Measurements from ENCODE around the gene LYPD4.

The LYPD4 gene

GRCh38 chr19:41872775-41873647, 28.5 kb upstream of the LYPD4 start:
- DNase-seq (ENCODE audit: low read depth): peak; percentile 58

GRCh38 chr19:41872384-41872774, 27.9 kb upstream of the LYPD4 start:
- DNase-seq (ENCODE audit: low read depth): no peak

- no peak for DNase-seq (ENCODE audit: low read depth)
Observed at GRCh38 chr19:41871573-41872383, 27.3 kb upstream of the LYPD4 start.

DNA sequence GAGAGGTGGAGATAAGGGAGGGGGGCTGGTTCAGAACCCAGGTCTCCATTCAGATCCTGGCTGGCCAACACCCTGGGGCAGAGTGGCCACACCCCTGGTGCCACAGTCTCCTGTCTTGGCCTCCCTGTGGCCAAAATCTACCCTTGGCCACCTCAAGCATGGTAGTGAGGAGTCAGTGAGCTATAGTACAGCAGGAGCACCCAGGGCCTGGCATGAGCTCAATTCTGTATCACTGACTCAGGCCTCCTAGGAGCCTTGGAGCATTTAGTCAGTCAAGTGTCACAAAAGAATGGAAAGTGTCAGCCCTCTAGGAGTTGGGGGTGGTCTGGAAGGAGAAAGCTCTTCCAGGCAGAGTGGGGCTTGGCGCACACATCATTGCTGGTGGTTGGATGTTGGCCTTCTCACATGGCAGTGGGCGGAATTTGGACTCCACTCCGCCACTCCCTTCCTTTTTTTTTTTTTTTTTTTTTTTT, 26.0 kb upstream of the LYPD4 start:
- peak; percentile 37 for DNase-seq (ENCODE audit: low read depth)

- DNase-seq (ENCODE audit: low read depth): no peak
Observed at GRCh38 chr19:41869374-41869955, 25.0 kb upstream of the LYPD4 start.

DNA sequence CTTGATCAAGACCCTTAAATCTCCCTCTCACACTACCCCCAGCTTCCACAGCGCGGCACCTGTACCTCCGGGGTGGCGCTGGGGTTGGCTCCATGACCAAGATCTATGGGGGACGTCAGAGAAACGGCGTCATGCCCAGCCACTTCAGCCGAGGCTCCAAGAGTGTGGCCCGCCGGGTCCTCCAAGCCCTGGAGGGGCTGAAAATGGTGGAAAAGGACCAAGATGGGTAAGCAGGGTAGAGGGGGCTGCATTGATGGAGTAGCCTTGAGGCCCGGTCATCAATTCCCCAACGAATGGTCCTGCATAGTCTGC, 24.5 kb upstream of the LYPD4 start:
- no peak for DNase-seq (ENCODE audit: low read depth)

- DNase-seq (ENCODE audit: low read depth): no peak
Observed at GRCh38 chr19:41868120-41868988, 23.9 kb upstream of the LYPD4 start.

DNA sequence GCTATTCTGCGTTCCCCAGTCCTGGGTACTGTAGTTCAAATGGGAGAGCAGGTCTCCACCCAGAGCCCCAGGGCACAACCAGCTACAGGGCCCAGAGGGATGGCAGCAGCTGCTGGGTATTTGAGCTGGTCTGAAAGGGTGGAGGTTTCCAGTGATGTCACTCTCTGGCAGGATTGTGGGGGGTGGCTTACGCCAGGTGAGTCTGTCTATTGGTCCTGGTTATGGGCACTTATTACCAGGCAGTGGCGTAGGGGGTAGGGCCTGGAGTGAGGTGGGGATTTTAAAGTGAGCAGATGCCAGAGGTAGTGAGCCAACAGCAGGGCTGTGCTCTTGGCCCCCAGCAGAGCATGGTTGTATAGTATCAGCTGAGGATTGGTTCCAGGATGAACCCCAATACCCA, 21.8 kb upstream of the LYPD4 start:
- DNase-seq (ENCODE audit: low read depth): no peak

DNA sequence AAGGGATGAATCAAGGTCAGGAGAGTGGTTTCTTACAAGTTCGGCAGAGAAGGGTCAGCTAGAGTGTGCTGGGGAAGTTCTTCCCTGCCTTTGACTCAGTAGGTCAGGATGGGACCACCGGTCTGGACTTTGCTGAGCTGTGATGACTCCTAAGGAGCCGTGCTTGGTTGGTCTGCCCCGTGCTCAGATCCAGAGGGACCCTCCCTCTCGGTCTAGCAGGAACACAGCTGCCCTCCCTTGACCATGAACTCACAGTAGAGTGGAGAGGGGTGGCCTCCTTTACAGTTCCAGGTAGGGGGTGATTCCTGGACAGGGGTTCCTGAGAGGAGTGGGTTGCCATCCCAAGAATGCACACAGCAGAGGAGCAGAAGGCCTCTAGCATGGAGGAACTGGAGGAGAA, 19.9 kb upstream of the LYPD4 start:
- no peak for DNase-seq (ENCODE audit: low read depth)

DNA sequence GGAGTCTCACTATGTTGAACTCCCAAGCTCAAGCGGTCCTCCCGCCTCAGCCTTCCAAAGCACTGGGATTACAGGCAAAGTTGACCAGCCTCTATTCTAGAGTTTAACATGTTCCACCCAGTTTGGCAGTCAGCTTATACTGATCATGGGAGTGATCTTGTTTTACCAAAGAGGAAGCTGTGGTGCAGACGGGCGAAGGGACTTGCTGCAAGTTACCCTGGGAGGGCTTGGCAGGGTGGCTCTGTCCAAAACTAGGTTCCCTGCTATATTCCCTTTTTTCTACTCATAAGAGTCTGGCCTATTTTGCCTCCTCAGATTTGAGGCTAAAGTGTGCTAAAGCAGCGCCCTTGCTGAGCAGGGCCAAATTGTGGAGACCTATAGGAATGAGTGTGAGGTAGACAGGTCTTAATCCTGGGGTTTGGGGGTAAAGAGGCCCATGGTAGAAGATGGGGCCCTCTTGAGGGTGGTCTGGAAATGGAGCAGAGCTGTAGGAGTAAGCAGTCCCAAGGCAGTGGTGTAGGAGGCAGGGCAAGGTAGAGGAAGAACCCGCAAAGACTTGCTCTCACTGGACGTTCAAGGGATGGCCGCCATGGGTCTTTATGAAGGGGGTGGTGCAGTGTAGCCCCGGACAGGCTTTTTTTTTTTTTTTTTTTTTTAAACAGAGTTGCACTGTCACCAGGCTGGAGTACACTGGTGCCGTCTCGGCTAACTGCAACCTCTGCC, 18.9 kb upstream of the LYPD4 start:
- no peak for DNase-seq (ENCODE audit: low read depth)

- DNase-seq (ENCODE audit: low read depth): no peak
Observed at GRCh38 chr19:41862445-41862986, 18.0 kb upstream of the LYPD4 start.

DNA sequence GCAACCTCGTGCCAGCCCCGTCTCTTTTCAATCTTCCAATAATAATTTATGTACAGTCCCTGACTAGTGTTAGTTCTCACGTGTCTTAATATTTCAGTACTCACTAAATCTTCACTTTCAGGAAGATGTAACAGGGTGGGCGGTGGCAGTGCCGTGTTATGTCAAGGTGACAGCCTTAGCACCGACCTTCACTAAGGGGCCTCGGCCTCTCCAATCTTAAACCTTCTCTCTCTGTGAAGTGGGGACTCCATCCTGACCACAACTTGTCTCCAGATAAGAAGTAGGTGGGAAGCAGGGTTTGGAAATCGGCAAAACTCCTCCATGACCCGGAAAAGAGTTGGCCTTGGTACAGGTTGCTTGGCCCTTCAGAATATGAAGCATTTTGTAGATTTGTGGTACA, 17.4 kb upstream of the LYPD4 start:
- no peak for DNase-seq (ENCODE audit: low read depth)

DNA sequence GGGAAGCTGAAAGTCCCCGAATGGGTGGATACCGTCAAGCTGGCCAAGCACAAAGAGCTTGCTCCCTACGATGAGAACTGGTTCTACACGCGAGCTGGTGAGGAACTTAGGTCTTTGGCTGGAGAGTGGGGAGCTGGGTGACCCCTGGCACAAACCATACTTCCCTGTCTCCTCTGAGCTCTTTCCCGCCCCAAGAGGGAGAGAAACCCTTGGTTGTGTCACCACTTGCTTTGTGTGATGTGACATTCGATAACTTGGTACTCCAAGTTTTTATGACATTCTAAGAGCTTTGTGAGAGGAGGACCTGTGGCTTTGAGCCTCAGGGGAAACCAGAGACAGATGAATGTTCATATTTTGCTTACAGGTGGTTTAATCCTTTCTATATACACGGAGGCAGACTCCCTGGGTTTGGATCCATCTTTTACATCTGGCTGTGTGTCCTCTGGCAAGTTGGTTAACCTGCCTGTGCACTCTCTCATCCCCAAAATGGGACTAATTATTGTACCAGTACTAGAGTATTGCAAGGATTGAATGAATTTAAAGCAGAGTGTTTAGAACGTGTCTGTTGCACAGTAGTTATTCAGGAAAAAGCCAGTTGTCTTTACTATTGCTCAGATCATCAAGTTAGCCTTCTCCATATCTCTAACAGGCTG, 16.8 kb upstream of the LYPD4 start:
- DNase-seq (ENCODE audit: low read depth): no peak

- DNase-seq (ENCODE audit: low read depth): no peak
Observed at GRCh38 chr19:41860419-41861115, 16.1 kb upstream of the LYPD4 start.

- DNase-seq (ENCODE audit: low read depth): peak; percentile 98
Observed at GRCh38 chr19:41859618-41860418, 15.3 kb upstream of the LYPD4 start, which contains the start of gene RPS19. Gene RPS19, plus strand, starts transcription at chr19:41860255. Its CDS starts 520 bp downstream, at chr19:41860775.

DNA sequence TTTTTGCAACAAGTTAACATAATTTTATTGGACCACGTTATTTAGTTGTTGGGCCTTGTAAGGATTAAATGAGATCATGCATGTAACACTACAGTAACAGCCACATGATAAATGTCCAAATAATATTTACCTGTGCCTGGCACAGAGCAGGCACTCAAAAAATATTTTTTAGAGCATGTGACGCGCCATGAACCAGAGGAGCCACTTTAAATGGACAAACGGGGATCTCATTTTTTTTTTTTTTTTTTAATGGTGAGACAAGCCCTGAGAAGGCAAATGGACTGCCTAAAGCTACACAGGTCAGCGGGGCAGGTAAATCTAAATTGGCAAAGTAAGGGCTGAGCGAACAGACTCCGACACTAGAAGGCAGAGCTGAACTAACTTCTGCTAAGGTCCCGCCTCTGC, 14.7 kb upstream of the LYPD4 start:
- DNase-seq (ENCODE audit: low read depth): no peak

GRCh38 chr19:41853768-41854167, 9.3 kb upstream of the LYPD4 start:
- DNase-seq (ENCODE audit: low read depth): no peak

GRCh38 chr19:41853344-41853743, 8.9 kb upstream of the LYPD4 start:
- DNase-seq (ENCODE audit: low read depth): no peak

GRCh38 chr19:41851456-41851855, 7.0 kb upstream of the LYPD4 start:
- no peak for DNase-seq (ENCODE audit: low read depth)

Measured in amniotic epithelial cell (primary cell).